K562 (cell line): ENCODE measurements around the gene SLC20A1. TPM values are rescaled to one million over a fixed set of nuclear protein-coding genes. Genes with fewer than 3 reads are reported as not detected.

Experiments used
- BCOR ChIP-seq: fragments of 450-650 bp; IDR thresholded peaks from 2 replicates; pipeline ENCODE4 v1.6.1; 2016
- BHLHE40 ChIP-seq: IDR thresholded peaks from 2 replicates; pipeline ENCODE4 v1.6.1; 2011; ENCODE audit warnings: low read length, improper control_type of control experiment
- CBX8 ChIP-seq: fragments of 200-600 bp; sonication (generic); IDR thresholded peaks from 2 replicates; pipeline ENCODE4 v1.6.1; 2012; ENCODE audit warnings: borderline replicate concordance, mixed run types, low read depth, mild to moderate bottlenecking, moderate library complexity, mixed read lengths, low read length, control low read depth, inconsistent platforms; ENCODE audit not compliant: poor library complexity, severe bottlenecking; ENCODE audit errors: extremely low read depth
- KLF1 ChIP-seq: fragments of 450-650 bp; IDR thresholded peaks from 2 replicates; pipeline ENCODE4 v1.6.1; 2016; ENCODE audit warnings: missing genetic modification characterization, missing compliant biosample characterization
- MAZ ChIP-seq, 2 experiments: fragments of 450-650 bp in 1 of 2; sonication (generic) in 1 of 2; formaldehyde crosslinking; IDR thresholded peaks in 1 of 2; conservative IDR thresholded peaks in 1 of 2; 2 replicates each; pipeline versions ENCODE4 v1.4.0 to v1.5.0; 2020; ENCODE audit warnings: mild to moderate bottlenecking in 1 of 2, missing genetic modification reagents in 1 of 2
- MEF2D ChIP-seq: conservative IDR thresholded peaks from 2 replicates; pipeline ENCODE4 v1.6.1; 2016; ENCODE audit warnings: low read depth, missing genetic modification characterization, missing compliant biosample characterization
- MTA1 ChIP-seq: fragments of 450-650 bp; IDR thresholded peaks from 2 replicates; pipeline ENCODE4 v1.6.1; 2017; ENCODE audit warnings: borderline replicate concordance
- MYC ChIP-seq, 2 experiments: fragments of 250-450 bp in 1 of 2; sonication (Bioruptor Pico) in 1 of 2; IDR thresholded peaks; 2 replicates each; pipeline versions ENCODE4 v1.5.1 to v1.6.1; 2012 to 2021; ENCODE audit warnings: low read depth in 2 of 2, borderline replicate concordance in 1 of 2, improper control_type of control experiment in 1 of 2, low read length in 1 of 2, mild to moderate bottlenecking in 1 of 2, moderate library complexity in 1 of 2
- POLR2B ChIP-seq: fragments of 450-650 bp; IDR thresholded peaks from 2 replicates; pipeline ENCODE4 v1.6.1; 2018; ENCODE audit warnings: low read depth; ENCODE audit not compliant: partially characterized antibody
- PTRF ChIP-seq: fragments of 450-650 bp; IDR thresholded peaks from 2 replicates; pipeline ENCODE4 v1.6.1; 2016; ENCODE audit warnings: mild to moderate bottlenecking, missing genetic modification characterization, missing compliant biosample characterization
- RFX1 ChIP-seq: fragments of 450-650 bp; IDR thresholded peaks from 2 replicates; pipeline ENCODE4 v1.6.1; 2016; ENCODE audit warnings: mild to moderate bottlenecking, moderate library complexity
- RHOXF2B ChIP-seq: fragments of 250-450 bp; sonication (Bioruptor Pico); conservative IDR thresholded peaks from 2 replicates; pipeline ENCODE4 v1.5.1; 2021
- SIRT6 ChIP-seq: IDR thresholded peaks from one replicate; pipeline ENCODE4 v1.6.1; 2012; ENCODE audit warnings: low read depth, mild to moderate bottlenecking, control low read depth, inconsistent platforms, low read length, moderate library complexity
- SREBF2 ChIP-seq: sonication (generic); formaldehyde crosslinking; IDR thresholded peaks from 2 replicates; pipeline ENCODE4 v1.4.0; 2020; ENCODE audit warnings: mild to moderate bottlenecking, missing genetic modification reagents
- TSC22D4 ChIP-seq: fragments of 450-650 bp; IDR thresholded peaks from 2 replicates; pipeline ENCODE4 v1.6.1; 2016; ENCODE audit warnings: missing genetic modification characterization, missing biosample characterization, control low read depth
- WHSC1 ChIP-seq: IDR thresholded peaks from one replicate; pipeline ENCODE4 v1.6.1; 2012; ENCODE audit warnings: low read length, control low read depth, inconsistent platforms
- ZBTB1 ChIP-seq: sonication (generic); formaldehyde crosslinking; IDR thresholded peaks from 2 replicates; pipeline ENCODE4 v1.8.1; 2023; ENCODE audit warnings: missing genetic modification reagents, low read depth, mild to moderate bottlenecking, borderline replicate concordance
- ZNF3 ChIP-seq: fragments of 250-450 bp; sonication (Bioruptor Pico); IDR thresholded peaks from 2 replicates; pipeline ENCODE4 v1.5.0; 2021; ENCODE audit warnings: mild to moderate bottlenecking, moderate library complexity
- ZNF79 ChIP-seq: fragments of 250-450 bp; sonication (Bioruptor Pico); IDR thresholded peaks from 2 replicates; pipeline ENCODE4 v1.4.0; 2020; ENCODE audit warnings: low read depth, mild to moderate bottlenecking, moderate library complexity
- polyA plus RNA-seq, 8 experiments: library from polyadenylated mRNA; depleted of rRNA in 4 of 8; stranded (reverse) in 5 of 8; unstranded in 3 of 8; fragments of >200 nt; fragmentation: Nextera tagmentation in 2 of 8; fragmentation: Illumina TruSeq in 1 of 8; extraction: Ambion mirVana in 2 of 8; extraction: Trizol in 1 of 8; gene quantifications; 2 replicates each; pipeline versions ENCODE4 v1.2.1 to v1.2.3, GENCODE V29; 2011 to 2014; ENCODE audit warnings: inconsistent platforms in 1 of 8, missing spikeins in 1 of 8
- total RNA-seq, 7 experiments: library from RNA; depleted of rRNA in 6 of 7; stranded (reverse); fragments of >200 nt in 6 of 7; fragmentation: Illumina TruSeq in 2 of 7; extraction: Trizol in 2 of 7; gene quantifications; 2 replicates each; pipeline versions ENCODE4 v1.2.1 to v1.2.3, GENCODE V29; 2011 to 2021; ENCODE audit warnings: low replicate concordance in 1 of 7
- TF ChIP-seq, protein P1 (sequence below), 2 experiments: fragments of 450-650 bp; IDR thresholded peaks; 2 replicates each; pipeline ENCODE4 v1.6.1; 2018; ENCODE audit warnings: mild to moderate bottlenecking in 2 of 2, low read depth in 1 of 2; ENCODE audit not compliant: partially characterized antibody in 2 of 2
- TF ChIP-seq, protein P2 (sequence below): sonication (generic); formaldehyde crosslinking; IDR thresholded peaks from 2 replicates; pipeline ENCODE4 v1.8.1; 2023; ENCODE audit warnings: mild to moderate bottlenecking, missing genetic modification reagents

SLC20A1 gene
- total and polyA plus RNA-seq, 9 of the 15 experiments (the other 6 are each of a cell fraction or from before 2014, with no cell fraction given): 53.8 to 150 (median 74.7) TPM

DNA sequence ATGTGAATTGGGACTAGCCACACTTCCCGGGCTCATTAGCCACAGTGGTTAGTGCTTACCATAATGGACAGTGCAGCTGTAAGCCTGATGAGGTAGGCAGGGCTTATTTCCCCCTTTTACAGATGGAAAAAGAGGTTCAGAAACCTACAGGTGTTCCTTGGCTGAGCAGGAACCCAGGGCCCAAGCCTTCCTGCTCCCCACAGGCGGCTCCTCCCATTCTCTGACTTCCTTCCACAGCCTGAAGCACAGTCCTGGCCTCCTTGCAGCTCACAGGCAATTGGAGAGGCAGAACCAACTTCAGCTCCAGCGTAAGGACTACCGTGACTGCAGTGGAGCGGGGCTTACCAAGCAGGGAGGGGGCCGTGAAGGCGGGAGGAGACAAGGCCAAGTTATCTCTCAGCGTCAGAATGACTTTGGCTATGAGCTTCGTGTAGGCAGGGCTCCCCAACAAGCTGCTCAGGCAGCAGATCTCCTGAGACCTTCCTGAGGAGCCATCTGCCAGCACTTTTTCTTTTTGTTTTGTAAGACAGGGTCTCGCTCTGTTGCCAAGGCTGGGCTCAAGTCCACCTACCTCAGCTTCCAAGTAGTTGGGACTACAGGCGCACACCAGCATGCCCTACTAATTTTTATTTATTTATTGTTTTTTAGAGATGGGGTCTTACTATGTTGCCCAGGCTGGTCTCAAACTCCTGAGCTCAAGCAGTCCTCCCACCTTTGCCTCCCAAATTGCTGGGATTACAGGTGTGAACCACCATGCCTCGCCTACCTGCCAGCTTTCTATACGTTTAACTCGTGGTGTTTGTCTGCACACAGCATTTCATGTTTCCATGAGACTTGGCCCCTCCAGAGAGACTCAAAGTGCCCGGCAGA is 40.8 kb downstream of the SLC20A1 start (continued):
- TF ChIP-seq ZNF3 (CRISPR knock-in tag) (no peak), RHOXF2B (CRISPR knock-in tag) (no peak), MEF2D (tag) (no peak), ZNF79 (CRISPR knock-in tag) (no peak), TSC22D4 (tag) (no peak), PTRF (tag) (0 out of 2 replicates have a peak, but pooled peaks have one; percentile 28), MYC (IDR thresholded peaks at IDR 0.05; ENCODE audit: low read depth, low read length) (0 out of 2 replicates have a peak, but pooled peaks have one; percentile 11), MYC (CRISPR knock-in tag; IDR thresholded peaks at IDR 0.05; ENCODE audit: borderline replicate concordance, low read depth) (peak; percentile 37; the same call in 1 of the 2 replicates), CBX8 (no peak), POLR2B (peak; percentile 49), BCOR (peak; percentile 54; the same call in 1 of the 2 replicates), BHLHE40 (no peak), RFX1 (no peak), SREBF2 (CRISPR knock-in tag) (no peak), MAZ (CRISPR knock-in tag; conservative IDR thresholded peaks at IDR 0.05 in 1 of 2, IDR thresholded peaks at IDR 0.05 in 1 of 2) (peak; percentile 58 to 63; a peak in 3 of 4 replicates), ZBTB1 (CRISPR knock-in tag) (no peak), KLF1 (tag) (no peak), SIRT6 (no peak), WHSC1 (no peak), MTA1 (no peak)
- TF ChIP-seq, protein P1, sequence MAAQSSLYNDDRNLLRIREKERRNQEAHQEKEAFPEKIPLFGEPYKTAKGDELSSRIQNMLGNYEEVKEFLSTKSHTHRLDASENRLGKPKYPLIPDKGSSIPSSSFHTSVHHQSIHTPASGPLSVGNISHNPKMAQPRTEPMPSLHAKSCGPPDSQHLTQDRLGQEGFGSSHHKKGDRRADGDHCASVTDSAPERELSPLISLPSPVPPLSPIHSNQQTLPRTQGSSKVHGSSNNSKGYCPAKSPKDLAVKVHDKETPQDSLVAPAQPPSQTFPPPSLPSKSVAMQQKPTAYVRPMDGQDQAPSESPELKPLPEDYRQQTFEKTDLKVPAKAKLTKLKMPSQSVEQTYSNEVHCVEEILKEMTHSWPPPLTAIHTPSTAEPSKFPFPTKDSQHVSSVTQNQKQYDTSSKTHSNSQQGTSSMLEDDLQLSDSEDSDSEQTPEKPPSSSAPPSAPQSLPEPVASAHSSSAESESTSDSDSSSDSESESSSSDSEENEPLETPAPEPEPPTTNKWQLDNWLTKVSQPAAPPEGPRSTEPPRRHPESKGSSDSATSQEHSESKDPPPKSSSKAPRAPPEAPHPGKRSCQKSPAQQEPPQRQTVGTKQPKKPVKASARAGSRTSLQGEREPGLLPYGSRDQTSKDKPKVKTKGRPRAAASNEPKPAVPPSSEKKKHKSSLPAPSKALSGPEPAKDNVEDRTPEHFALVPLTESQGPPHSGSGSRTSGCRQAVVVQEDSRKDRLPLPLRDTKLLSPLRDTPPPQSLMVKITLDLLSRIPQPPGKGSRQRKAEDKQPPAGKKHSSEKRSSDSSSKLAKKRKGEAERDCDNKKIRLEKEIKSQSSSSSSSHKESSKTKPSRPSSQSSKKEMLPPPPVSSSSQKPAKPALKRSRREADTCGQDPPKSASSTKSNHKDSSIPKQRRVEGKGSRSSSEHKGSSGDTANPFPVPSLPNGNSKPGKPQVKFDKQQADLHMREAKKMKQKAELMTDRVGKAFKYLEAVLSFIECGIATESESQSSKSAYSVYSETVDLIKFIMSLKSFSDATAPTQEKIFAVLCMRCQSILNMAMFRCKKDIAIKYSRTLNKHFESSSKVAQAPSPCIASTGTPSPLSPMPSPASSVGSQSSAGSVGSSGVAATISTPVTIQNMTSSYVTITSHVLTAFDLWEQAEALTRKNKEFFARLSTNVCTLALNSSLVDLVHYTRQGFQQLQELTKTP (IDR thresholded peaks at IDR 0.05; ENCODE audit: low read depth in 1 of 2, partially characterized antibody in 2 of 2): no peak
- TF ChIP-seq, protein P2, sequence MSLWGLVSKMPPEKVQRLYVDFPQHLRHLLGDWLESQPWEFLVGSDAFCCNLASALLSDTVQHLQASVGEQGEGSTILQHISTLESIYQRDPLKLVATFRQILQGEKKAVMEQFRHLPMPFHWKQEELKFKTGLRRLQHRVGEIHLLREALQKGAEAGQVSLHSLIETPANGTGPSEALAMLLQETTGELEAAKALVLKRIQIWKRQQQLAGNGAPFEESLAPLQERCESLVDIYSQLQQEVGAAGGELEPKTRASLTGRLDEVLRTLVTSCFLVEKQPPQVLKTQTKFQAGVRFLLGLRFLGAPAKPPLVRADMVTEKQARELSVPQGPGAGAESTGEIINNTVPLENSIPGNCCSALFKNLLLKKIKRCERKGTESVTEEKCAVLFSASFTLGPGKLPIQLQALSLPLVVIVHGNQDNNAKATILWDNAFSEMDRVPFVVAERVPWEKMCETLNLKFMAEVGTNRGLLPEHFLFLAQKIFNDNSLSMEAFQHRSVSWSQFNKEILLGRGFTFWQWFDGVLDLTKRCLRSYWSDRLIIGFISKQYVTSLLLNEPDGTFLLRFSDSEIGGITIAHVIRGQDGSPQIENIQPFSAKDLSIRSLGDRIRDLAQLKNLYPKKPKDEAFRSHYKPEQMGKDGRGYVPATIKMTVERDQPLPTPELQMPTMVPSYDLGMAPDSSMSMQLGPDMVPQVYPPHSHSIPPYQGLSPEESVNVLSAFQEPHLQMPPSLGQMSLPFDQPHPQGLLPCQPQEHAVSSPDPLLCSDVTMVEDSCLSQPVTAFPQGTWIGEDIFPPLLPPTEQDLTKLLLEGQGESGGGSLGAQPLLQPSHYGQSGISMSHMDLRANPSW (CRISPR knock-in tag): peak; percentile 45; the same call in 1 of the 2 replicates
